PFSK-1 (cell line): Measurements from ENCODE around the gene UQCRFS1. TPM values are rescaled to one million over a fixed set of nuclear protein-coding genes. Genes with fewer than 3 reads are reported as not detected.

ENCODE experiments used
- FOXP2 ChIP-seq: optimal IDR thresholded peaks from 2 replicates; pipeline ENCODE3; 2011; ENCODE audit warnings: borderline replicate concordance, control low read depth, inconsistent platforms; ENCODE audit not compliant: insufficient read depth; ENCODE audit errors: extremely low read length, extremely low read depth
- POLR2AphosphoS5 ChIP-seq: IDR thresholded peaks from 2 replicates; pipeline ENCODE4 v1.6.1; 2012; ENCODE audit warnings: low read depth, mild to moderate bottlenecking, control low read depth, low read length, moderate library complexity
- SIN3A ChIP-seq: IDR thresholded peaks from 2 replicates; pipeline ENCODE4 v1.6.1; 2012; ENCODE audit warnings: mild to moderate bottlenecking, low read length, moderate library complexity, borderline replicate concordance; ENCODE audit not compliant: insufficient read depth
- TAF1 ChIP-seq: IDR thresholded peaks from 2 replicates; pipeline ENCODE4 v1.6.1; 2012; ENCODE audit warnings: low read length, control low read depth, borderline replicate concordance; ENCODE audit not compliant: insufficient read depth
- polyA plus RNA-seq: library from polyadenylated mRNA; unstranded; fragments of >200 nt; gene quantifications from one replicate; pipeline ENCODE4 v1.2.1, GENCODE V29; 2012; ENCODE audit warnings: low read depth, missing spikeins; ENCODE audit not compliant: insufficient read length
- TF ChIP-seq, protein P1 (sequence below), 2 experiments: IDR thresholded peaks; 2 replicates each; pipeline versions ENCODE4 v1.6.1 to v1.8.0; 2011 to 2012; ENCODE audit warnings: low read depth in 2 of 2, low read length in 2 of 2, control low read depth in 1 of 2, inconsistent platforms in 1 of 2, mild to moderate bottlenecking in 1 of 2, moderate library complexity in 1 of 2; ENCODE audit not compliant: insufficient read depth in 1 of 2

Gene UQCRFS1
- 18.0 TPM for polyA plus RNA-seq

DNA sequence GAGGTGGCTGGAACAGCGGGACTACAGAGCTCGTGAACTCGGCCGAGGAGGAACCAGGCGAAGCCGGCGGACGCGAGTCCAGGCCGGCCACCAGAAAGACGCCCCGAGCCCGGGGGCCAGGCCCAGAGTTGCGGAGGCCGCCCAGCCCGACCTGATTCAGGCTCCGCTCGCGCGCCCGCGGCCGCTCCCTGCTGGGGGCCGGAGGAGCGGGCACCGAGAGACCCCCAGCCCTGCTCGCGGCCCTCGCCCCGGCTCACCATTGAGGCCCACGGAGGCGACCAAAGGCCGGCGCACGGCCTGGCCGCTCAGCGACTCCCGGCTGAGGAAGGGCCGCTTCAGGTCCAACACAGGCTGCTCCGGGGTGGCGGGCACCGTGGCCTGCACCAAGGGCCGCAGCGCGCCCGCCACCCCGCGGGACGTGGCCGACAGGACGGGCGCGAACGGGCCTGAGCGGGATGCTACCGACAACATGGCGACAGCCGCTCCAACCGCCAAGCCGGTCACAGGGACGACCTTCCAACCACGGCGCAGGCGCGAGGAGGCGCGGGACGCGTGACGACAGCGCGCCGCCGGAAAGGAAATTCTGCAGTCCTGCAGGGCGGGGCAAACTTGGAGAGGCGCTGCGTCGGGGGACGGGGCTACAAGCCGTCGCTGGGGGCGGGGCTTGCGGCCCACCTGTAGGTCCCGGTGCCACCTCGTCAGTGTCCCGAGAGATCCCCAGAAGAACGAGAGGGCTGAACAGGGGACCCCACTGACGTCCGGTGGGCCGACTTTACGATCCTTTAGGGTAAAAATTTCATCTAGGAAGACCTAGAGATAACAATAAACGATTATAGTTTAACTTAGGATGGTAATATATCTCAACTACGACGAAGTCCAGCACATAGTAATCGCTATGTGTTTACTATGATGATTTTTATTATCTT is at the start of gene UQCRFS1:
UQCRFS1 (minus strand) TSS at position 504 of the 926 bp plus-strand sequence; CDS start at position 471, 33 bp downstream.
- TF ChIP-seq FOXP2 (peak; percentile 71), TAF1 (0 out of 2 replicates have a peak, but pooled peaks have one; percentile 45), POLR2AphosphoS5 (no peak; the same call in 1 of the 2 replicates), SIN3A (no peak)
- TF ChIP-seq, protein P1, sequence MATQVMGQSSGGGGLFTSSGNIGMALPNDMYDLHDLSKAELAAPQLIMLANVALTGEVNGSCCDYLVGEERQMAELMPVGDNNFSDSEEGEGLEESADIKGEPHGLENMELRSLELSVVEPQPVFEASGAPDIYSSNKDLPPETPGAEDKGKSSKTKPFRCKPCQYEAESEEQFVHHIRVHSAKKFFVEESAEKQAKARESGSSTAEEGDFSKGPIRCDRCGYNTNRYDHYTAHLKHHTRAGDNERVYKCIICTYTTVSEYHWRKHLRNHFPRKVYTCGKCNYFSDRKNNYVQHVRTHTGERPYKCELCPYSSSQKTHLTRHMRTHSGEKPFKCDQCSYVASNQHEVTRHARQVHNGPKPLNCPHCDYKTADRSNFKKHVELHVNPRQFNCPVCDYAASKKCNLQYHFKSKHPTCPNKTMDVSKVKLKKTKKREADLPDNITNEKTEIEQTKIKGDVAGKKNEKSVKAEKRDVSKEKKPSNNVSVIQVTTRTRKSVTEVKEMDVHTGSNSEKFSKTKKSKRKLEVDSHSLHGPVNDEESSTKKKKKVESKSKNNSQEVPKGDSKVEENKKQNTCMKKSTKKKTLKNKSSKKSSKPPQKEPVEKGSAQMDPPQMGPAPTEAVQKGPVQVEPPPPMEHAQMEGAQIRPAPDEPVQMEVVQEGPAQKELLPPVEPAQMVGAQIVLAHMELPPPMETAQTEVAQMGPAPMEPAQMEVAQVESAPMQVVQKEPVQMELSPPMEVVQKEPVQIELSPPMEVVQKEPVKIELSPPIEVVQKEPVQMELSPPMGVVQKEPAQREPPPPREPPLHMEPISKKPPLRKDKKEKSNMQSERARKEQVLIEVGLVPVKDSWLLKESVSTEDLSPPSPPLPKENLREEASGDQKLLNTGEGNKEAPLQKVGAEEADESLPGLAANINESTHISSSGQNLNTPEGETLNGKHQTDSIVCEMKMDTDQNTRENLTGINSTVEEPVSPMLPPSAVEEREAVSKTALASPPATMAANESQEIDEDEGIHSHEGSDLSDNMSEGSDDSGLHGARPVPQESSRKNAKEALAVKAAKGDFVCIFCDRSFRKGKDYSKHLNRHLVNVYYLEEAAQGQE (IDR thresholded peaks at IDR 0.05; ENCODE audit: insufficient read depth in 1 of 2, low read depth in 2 of 2, low read length in 2 of 2) = no peak

DNA sequence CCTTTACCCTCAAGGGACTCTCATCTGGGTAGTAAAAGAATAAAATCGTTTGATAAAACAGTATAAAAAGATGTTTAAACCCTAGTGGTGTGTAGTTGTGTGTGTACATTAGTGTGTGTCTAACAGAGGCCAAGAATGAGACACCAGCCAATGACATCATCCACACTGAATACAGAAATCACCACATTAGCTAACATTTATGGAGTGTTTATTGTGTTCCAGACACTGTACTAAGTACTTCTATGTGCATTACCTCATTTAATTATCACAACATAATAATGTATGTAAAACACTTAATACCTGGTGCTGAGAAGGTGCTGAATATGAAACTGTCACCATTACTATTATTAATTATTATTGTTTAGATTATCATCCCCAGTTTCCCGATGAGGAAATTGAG is 49.1 kb upstream of the UQCRFS1 start:
- TF ChIP-seq FOXP2 (no peak), TAF1 (no peak), SIN3A (no peak), POLR2AphosphoS5 (no peak)
- TF ChIP-seq, protein P1 (IDR thresholded peaks at IDR 0.05; ENCODE audit: insufficient read depth in 1 of 2, low read depth in 2 of 2, low read length in 2 of 2) = no peak

DNA sequence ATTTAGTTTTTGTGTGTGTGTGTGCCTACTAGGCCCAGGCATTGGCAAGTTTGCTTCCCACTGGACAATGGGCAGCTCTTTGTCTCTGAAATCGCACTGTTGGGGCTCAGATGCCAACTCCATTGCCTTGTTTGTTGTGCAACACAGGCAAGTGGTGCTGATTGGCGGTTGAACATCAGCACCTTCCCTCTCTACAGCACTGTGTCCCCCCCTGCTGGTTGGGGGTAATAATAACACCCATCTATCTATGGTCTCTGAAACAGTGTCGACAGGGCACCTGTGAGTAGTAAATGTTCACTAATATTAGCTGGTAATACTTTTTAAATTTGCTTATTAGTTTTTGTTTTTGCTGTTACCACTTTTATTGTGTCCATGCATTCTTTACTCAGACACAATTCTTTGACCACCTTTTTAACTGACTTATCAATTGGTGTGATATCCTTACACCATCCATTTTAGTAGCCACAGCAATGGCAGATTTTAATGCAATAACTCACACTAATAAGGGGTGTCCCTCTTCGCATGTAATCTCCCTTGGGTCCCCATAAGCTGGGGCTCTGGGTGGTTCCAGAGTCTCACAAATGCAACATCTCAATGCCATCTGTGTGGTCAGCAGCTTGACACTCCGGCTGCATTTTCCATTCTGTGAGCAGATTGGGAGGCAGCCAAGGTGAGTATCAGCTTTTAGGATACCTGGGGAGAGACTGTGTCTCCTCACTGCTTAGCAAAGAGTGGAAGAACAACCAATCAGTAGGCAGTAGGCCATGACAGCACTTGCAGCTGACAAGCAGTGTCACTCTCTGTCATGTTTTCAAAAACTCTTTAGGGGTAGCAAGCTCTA is 47.7 kb upstream of the UQCRFS1 start:
- TF ChIP-seq FOXP2 = no peak
- no peak for TF ChIP-seq SIN3A
- TF ChIP-seq POLR2AphosphoS5 = no peak
- TF ChIP-seq, protein P1 (IDR thresholded peaks at IDR 0.05; ENCODE audit: insufficient read depth in 1 of 2, low read depth in 2 of 2, low read length in 2 of 2) = no peak
- TF ChIP-seq TAF1 = no peak

DNA sequence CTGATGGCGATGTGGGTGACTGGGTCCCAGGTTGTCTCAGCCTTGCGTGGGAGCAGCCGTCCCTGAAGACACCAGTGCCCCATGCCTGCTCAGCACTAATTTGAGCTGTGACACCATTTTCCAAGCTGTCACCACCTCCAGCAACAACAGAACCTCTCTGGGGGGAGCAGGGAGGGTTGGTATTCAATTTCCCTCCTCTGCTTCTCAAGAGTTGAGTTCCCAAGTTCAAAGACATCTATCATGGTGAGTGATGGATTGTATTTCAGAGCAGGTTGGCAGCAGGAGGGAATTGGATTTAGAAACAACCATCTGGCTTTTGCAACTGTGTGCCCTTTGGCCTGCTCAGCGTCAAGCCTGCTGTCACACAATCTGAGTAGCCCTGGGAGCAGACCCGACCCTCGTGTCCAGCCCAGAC is 46.9 kb upstream of the UQCRFS1 start:
- TF ChIP-seq FOXP2 (no peak), POLR2AphosphoS5 (no peak), TAF1 (no peak), SIN3A (no peak)
- TF ChIP-seq, protein P1 (IDR thresholded peaks at IDR 0.05; ENCODE audit: insufficient read depth in 1 of 2, low read depth in 2 of 2, low read length in 2 of 2) = no peak
